ENCODE results near the gene GTF2A1.
A peak's percentile ranks its signal among the peaks of the same experiment; 100 is the strongest.

The GTF2A1 gene

DNA sequence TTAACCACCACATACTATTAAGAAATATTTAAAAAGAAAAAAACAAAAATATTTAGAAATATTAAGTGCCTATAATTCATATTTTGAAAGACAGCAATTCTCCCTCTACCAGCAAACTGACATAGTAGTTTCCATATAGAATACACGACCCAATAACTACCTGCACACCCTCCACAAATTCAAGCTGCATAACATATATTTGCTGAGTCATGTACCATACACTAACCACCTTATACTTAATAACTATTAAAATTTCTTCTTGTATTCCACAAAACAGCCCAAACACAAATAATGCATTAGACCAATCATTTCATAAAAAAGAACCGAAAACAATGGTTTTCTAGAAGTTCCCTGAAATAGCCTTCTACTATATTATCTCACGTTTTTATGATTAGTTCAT, 21.7 kb downstream of the GTF2A1 start:
- Histone ChIP-seq H3K4me1 (ENCODE audit: control insufficient read depth, insufficient read depth, low read length) (no peaks in the 10 kb centered on the region), H3K9ac (ENCODE audit: low read length) (no peak overlapping the region), H3K27ac (ENCODE audit: low read depth, low read length) (no peak overlapping the region), H3K36me3 (ENCODE audit: control insufficient read depth, insufficient read depth, low read length) (peaks cover 5% of the 10 kb centered on the region), H3K27me3 (ENCODE audit: control insufficient read depth, insufficient read depth, low read length) (no peaks in the 10 kb centered on the region), H3K4me3 (ENCODE audit: low read length) (no peak overlapping the region)

DNA sequence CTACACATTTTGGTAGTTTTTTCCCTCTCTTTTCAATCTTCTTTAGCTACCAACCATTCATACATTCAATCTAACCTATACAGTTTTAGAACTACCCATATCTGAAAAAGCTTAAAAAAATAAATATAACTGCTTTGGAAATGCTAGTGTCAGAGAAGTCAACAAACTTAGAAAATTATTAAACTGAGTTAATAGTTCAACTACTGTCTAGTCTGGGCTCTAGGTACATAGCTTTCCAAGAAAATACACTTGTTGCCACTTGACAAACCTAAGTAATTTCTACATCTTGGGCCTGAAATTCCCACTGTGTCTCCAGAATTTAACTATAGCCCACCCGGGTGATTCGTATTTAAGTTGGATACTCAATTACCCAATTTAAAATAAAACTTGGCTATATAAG, 22.1 kb downstream of the GTF2A1 start:
- Histone ChIP-seq H3K4me1 (ENCODE audit: control insufficient read depth, insufficient read depth, low read length) (no peaks in the 10 kb centered on the region), H3K27ac (ENCODE audit: low read depth, low read length) (no peak overlapping the region), H3K4me3 (ENCODE audit: low read length) (no peak overlapping the region), H3K27me3 (ENCODE audit: control insufficient read depth, insufficient read depth, low read length) (no peaks in the 10 kb centered on the region), H3K36me3 (ENCODE audit: control insufficient read depth, insufficient read depth, low read length) (peaks cover 5% of the 10 kb centered on the region), H3K9ac (ENCODE audit: low read length) (no peak overlapping the region)

DNA sequence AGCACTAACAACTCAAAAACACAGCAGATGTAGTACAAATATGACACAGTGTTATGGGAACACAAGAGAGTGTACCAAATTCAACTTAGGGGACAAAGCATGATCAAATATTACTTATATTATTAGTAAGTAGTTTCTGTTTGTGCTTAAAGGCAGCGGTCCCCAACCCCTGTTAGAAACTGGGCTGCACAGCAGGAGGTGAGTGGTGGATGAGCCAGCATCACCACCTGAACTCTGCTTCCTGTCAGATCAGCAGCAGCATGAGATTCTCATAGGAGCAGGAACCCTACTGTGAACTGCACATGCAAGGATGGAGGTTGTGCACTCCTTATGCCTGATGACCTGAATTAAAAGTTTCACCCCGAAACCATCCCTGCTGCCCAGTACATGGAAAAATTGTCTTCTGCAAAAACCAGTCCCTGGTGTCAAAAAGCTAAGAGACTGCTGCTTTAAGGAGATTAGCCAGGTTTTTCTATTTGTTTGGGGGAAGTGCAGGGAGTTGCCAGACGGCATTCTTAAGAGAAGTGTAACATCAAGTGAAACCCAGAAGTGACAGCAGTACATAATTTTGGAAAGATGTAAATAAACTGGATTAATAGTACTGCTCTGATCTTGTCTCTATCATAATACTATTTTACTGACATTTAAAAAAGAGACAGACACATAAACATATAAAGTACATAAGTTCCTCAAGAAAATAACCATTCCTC, 26.7 kb downstream of the GTF2A1 start:
- Histone ChIP-seq H3K27me3 (ENCODE audit: control insufficient read depth, insufficient read depth, low read length) (no peaks in the 10 kb centered on the region), H3K4me3 (ENCODE audit: low read length) (no peak overlapping the region), H3K27ac (ENCODE audit: low read depth, low read length) (no peak overlapping the region), H3K36me3 (ENCODE audit: control insufficient read depth, insufficient read depth, low read length) (peaks cover 7% of the 10 kb centered on the region), H3K4me1 (ENCODE audit: control insufficient read depth, insufficient read depth, low read length) (no peaks in the 10 kb centered on the region), H3K9ac (ENCODE audit: low read length) (no peak overlapping the region)

DNA sequence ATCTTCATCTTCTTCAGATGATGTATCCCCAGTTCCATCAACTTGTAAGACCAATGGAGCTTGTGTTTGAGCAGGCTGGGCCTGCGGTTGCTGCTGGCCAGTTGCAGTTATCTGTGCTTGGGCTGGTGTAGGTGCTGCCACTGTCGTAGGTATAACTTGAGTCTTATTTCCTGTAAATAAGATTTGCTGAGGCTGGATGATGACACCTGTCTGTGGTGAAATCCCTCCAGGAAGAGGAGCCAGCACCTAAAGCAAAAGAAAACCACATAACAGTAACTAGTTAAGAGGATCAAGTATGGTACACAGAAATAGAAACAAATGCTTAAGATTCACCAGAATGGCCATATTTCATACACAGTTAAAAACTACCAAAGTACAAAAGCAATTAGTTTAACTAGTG, 28.2 kb downstream of the GTF2A1 start:
- Histone ChIP-seq H3K27me3 (ENCODE audit: control insufficient read depth, insufficient read depth, low read length) (no peaks in the 10 kb centered on the region), H3K4me3 (ENCODE audit: low read length) (no peak overlapping the region), H3K4me1 (ENCODE audit: control insufficient read depth, insufficient read depth, low read length) (no peaks in the 10 kb centered on the region), H3K27ac (ENCODE audit: low read depth, low read length) (no peak overlapping the region), H3K9ac (ENCODE audit: low read length) (no peak overlapping the region), H3K36me3 (ENCODE audit: control insufficient read depth, insufficient read depth, low read length) (peaks cover 7% of the 10 kb centered on the region)

DNA sequence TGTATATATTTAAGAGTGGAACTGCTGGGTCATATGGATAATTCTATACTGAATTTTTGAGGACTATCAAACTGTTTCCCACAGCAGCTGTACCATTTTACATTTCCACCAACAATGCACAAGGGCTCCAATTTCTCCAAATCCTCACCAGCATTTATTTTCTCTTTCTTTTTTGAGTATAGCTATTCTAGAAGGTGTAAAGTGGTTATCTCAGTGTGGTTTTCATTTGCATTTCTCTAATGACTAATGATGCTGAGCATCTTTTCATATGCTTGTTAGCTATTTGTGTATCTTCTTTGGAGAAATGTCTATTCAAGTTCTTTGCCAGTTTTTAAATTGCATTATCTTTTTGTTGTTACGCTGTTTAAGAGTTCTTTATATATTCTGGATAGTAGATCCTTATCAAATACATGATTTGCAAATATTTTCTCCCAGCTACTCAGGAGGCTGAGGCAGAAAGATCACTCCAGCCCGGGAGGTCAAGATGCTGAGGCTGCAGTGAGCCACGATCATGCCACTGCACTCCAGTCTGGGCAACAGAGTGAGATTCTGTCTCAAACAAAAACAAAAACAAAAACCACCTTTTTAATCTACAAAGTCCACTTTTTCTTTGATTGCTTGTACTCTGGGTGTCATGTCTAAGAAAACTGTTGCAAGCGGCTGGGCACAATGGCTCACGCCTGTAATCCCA, 32.8 kb downstream of the GTF2A1 start:
- Histone ChIP-seq H3K4me3 (ENCODE audit: low read length) (no peak overlapping the region), H3K9ac (ENCODE audit: low read length) (no peak overlapping the region), H3K4me1 (ENCODE audit: control insufficient read depth, insufficient read depth, low read length) (no peaks in the 10 kb centered on the region), H3K36me3 (ENCODE audit: control insufficient read depth, insufficient read depth, low read length) (peaks cover 2% of the 10 kb centered on the region), H3K27ac (ENCODE audit: low read depth, low read length) (no peak overlapping the region), H3K27me3 (ENCODE audit: control insufficient read depth, insufficient read depth, low read length) (no peaks in the 10 kb centered on the region)

DNA sequence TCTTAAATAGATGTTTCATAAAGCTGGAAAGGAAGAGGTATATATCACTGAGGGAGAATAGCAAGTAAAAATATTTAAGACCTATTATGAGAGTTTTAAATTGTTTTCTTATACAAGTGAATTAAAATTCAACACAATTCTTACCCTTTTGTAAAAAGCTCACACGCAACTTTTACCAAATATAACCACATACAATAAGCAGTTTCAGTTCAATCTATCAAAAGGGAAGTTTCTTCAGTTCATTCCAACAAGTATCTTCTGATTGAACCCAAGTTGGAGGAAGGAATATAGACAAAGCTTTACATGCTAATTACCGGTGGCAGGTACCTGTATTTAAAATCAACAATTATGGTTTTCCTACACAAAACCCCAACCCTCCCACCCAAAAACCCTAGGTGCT, 41.1 kb downstream of the GTF2A1 start:
- Histone ChIP-seq H3K27me3 (ENCODE audit: control insufficient read depth, insufficient read depth, low read length) (no peaks in the 10 kb centered on the region), H3K4me3 (ENCODE audit: low read length) (no peak overlapping the region), H3K27ac (ENCODE audit: low read depth, low read length) (no peak overlapping the region), H3K36me3 (ENCODE audit: control insufficient read depth, insufficient read depth, low read length) (no peaks in the 10 kb centered on the region), H3K4me1 (ENCODE audit: control insufficient read depth, insufficient read depth, low read length) (peaks cover 6% of the 10 kb centered on the region), H3K9ac (ENCODE audit: low read length) (no peak overlapping the region)

DNA sequence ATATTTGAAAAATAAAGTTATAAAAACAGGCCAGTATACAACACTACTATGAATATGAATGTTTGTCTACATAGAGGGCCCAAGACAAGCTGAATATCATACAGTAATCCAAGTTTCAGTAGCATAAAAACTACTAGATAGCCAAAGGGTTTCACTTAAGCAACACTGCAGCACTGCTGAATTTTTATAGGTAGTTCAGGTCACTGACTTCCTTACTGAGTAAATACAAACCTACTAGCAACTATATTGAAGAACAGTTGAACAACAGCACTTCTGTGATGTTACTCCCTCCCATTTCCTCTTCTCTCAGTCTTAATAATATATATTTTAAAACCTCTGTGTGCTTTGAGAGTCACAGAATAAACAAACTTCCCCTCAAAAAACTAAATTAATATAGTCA, 42.7 kb downstream of the GTF2A1 start:
- Histone ChIP-seq H3K4me1 (ENCODE audit: control insufficient read depth, insufficient read depth, low read length) (peaks cover 6% of the 10 kb centered on the region), H3K27me3 (ENCODE audit: control insufficient read depth, insufficient read depth, low read length) (no peaks in the 10 kb centered on the region), H3K4me3 (ENCODE audit: low read length) (no peak overlapping the region), H3K9ac (ENCODE audit: low read length) (no peak overlapping the region), H3K36me3 (ENCODE audit: control insufficient read depth, insufficient read depth, low read length) (no peaks in the 10 kb centered on the region), H3K27ac (ENCODE audit: low read depth, low read length) (no peak overlapping the region)

DNA sequence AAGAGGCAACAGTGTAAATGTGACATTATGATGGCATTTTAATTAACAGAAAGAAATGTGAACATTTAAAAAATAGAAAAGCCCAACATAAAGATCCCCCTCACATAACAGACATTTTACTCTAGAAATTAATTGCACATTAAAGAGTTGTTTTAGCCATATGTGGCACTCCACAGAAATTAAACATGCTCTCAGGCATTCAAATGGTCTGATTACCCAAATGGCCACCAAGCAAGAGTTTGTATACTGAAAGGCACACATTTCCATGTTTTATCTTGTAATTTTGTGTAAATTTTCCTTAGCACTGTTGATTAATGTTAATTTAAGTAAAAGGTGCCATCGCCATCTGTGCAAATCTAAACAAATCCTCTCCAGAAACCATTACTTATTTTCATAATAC, 43.5 kb downstream of the GTF2A1 start:
- peak overlapping the region; percentile 21 for H3K4me3 ChIP-seq (ENCODE audit: low read length)
- peak overlapping the region; percentile 40 for H3K27ac ChIP-seq (ENCODE audit: low read depth, low read length)

DNA sequence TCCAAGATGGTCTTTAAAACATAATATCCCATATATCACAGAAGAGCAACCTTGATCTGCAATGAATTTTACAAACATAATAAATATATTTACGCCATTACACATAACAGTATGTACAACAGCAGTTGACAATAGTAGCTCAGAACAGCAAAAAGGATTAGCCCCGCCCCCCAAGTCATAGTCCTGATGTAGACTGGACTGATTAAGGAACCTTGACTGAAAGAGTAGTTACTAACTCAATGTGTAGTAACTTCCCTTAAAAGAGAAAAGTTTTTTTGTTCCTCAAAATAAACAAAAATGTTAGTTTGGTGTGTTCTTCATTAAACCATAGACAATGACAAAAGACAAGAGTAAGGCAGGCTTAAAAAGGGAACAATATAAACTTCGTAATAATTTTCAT, 44.5 kb downstream of the GTF2A1 start:
- Histone ChIP-seq H3K36me3 (ENCODE audit: control insufficient read depth, insufficient read depth, low read length) (no peaks in the 10 kb centered on the region), H3K27ac (ENCODE audit: low read depth, low read length) (no peak overlapping the region), H3K9ac (ENCODE audit: low read length) (no peak overlapping the region), H3K4me1 (ENCODE audit: control insufficient read depth, insufficient read depth, low read length) (peaks cover 6% of the 10 kb centered on the region), H3K4me3 (ENCODE audit: low read length) (no peak overlapping the region), H3K27me3 (ENCODE audit: control insufficient read depth, insufficient read depth, low read length) (no peaks in the 10 kb centered on the region)

More for the DNA sequence above, 43.5 kb downstream of the GTF2A1 start:
- no peaks in the 10 kb centered on the region for H3K27me3 ChIP-seq (ENCODE audit: control insufficient read depth, insufficient read depth, low read length)
- no peaks in the 10 kb centered on the region for H3K36me3 ChIP-seq (ENCODE audit: control insufficient read depth, insufficient read depth, low read length)
- H3K4me1 ChIP-seq (ENCODE audit: control insufficient read depth, insufficient read depth, low read length), result peaks cover 6% of the 10 kb centered on the region
- no peak overlapping the region for H3K9ac ChIP-seq (ENCODE audit: low read length)

DNA sequence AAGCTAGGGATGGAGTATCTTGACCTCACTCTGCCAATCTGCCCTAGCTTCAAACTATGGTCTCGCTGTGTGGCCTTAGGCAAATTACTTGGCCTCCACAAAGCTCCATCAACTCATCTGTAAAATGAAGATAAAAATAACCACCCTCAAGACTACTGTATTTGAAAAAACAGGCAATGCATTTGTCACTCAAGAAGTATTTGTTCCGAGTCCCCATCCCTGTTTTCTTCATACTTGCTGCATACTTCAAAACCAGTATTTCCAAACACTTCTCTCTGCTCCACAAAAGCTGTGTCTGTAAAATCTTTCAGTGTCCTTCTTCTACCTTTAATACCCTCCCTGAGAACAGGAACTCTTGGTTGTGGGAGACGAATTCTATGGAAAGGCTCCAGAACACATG, 47.9 kb downstream of the GTF2A1 start:
- H3K4me1 ChIP-seq (ENCODE audit: control insufficient read depth, insufficient read depth, low read length), result peaks cover 9% of the 10 kb centered on the region

DNA sequence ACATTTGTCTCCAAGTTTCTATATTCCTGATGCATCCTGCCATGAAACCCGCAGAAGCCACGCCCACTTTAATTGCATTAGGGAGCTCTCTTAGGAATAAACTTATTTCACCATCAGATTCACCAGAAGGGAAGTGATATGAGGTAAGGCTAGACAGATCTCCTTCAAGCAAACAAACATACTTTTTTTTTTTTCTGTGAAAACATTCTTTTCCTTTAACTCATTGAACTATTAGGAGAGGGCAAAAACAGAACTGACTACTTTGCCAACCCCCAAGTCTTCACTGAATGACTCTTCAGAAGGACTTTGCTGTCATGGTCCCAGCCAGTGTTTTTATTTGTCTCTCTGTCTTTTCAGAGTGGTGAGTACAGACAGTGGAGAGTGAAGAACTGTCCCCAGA, 48.4 kb downstream of the GTF2A1 start:
- Histone ChIP-seq H3K36me3 (ENCODE audit: control insufficient read depth, insufficient read depth, low read length) (no peaks in the 10 kb centered on the region), H3K27me3 (ENCODE audit: control insufficient read depth, insufficient read depth, low read length) (no peaks in the 10 kb centered on the region), H3K4me1 (ENCODE audit: control insufficient read depth, insufficient read depth, low read length) (peaks cover 7% of the 10 kb centered on the region), H3K9ac (ENCODE audit: low read length) (no peak overlapping the region), H3K27ac (ENCODE audit: low read depth, low read length) (no peak overlapping the region), H3K4me3 (ENCODE audit: low read length) (no peak overlapping the region)

More for the DNA sequence above, 47.9 kb downstream of the GTF2A1 start:
- H3K27ac ChIP-seq (ENCODE audit: low read depth, low read length), result no peak overlapping the region
- H3K4me3 ChIP-seq (ENCODE audit: low read length), result no peak overlapping the region
- H3K36me3 ChIP-seq (ENCODE audit: control insufficient read depth, insufficient read depth, low read length), result no peaks in the 10 kb centered on the region
- no peak overlapping the region for H3K9ac ChIP-seq (ENCODE audit: low read length)
- H3K27me3 ChIP-seq (ENCODE audit: control insufficient read depth, insufficient read depth, low read length), result no peaks in the 10 kb centered on the region

DNA sequence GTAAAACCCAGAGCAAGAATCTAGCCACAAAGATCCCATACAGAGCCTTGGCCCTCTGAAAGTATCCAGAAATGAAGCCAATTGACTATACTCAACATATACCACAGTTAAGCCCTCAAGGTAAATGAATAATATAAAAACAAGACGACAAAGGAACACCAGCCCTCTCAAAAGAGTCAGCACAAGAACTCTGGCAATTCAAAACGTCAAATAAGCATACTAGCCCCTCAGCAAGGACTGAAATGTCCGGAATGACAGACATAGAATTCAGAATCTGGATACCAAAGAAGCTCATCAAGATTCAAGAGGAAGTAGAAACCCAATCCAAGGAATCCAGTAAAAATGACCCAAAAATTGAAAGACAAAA, 49.9 kb downstream of the GTF2A1 start:
- H3K36me3 ChIP-seq (ENCODE audit: control insufficient read depth, insufficient read depth, low read length), result no peaks in the 10 kb centered on the region
- H3K9ac ChIP-seq (ENCODE audit: low read length), result no peak overlapping the region

More for the DNA sequence above, 49.9 kb downstream of the GTF2A1 start:
- Histone ChIP-seq H3K27me3 (ENCODE audit: control insufficient read depth, insufficient read depth, low read length) (no peaks in the 10 kb centered on the region), H3K27ac (ENCODE audit: low read depth, low read length) (peak overlapping the region; percentile 97), H3K4me3 (ENCODE audit: low read length) (peak overlapping the region; percentile 70), H3K4me1 (ENCODE audit: control insufficient read depth, insufficient read depth, low read length) (peaks cover 2% of the 10 kb centered on the region)
